C4-2B (cell line): ENCODE data around the gene IFT25.

Experiments used
- H3K27ac ChIP-seq: fragments of 450-650 bp; 2 replicates; pipeline ENCODE4 v1.5.1; 2017
- ZFX ChIP-seq: fragments of 450-650 bp; IDR thresholded peaks from 2 replicates; pipeline ENCODE4 v1.6.1; 2017
- TF ChIP-seq, protein P1 (sequence below): fragments of 450-650 bp; conservative IDR thresholded peaks from 2 replicates; pipeline ENCODE4 v1.5.1; 2017; ENCODE audit warnings: mild to moderate bottlenecking

The IFT25 gene

DNA sequence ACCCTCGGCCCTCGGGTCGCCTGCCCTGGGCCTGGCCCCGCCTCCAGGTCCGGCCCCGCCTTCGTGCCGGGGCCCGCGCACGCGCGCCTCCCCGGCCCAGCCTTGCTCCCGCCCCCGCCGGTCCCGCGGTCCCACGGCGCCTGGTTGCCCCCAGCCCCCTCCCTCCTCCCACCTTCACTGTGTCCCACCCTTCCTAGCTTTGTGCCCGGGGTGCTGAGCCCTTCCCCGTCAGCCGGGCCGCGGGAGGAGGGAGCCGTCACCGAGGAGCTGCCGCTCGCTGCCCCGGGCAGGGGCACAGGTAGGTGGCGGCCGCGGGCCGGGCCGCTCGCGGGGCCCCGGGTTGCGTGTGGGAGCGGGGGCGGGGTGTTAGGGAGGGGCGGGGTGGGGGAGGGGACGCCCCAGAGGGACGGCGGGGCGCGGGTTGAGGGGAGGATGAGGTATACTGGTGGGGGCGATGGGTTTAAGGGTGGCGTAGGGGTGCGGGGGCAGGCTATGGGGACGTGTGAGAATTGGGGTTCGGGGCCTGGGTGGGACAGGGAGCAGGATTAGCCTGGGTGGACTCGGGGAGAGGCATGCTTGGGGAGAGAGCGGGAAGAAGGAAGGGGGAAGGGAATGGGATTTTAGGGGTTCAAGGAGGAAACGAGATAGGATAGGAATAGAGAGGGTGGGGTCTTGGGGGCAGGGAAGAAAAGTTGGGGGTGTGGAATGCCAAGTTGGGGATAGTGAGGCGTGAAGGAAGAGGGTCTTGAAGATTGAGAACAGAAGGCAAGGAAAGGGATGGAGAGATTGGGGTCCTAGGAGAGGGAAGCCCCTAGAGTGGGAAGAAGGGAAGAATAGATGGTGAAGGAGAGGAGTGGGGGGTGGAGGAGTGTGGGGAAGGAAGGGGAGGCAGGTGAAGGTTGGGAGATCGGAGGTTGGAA, 1.0 kb upstream of the IFT25 start, which contains the start of gene LRRC42:
TSS of gene LRRC42 (plus strand) at position 99 of the 920 bp plus-strand sequence. CDS start 5,650 bp downstream, outside the sequence.
- H3K27ac ChIP-seq: peak within 1 kb of the TSS; percentile 79
- TF ChIP-seq, protein P1, sequence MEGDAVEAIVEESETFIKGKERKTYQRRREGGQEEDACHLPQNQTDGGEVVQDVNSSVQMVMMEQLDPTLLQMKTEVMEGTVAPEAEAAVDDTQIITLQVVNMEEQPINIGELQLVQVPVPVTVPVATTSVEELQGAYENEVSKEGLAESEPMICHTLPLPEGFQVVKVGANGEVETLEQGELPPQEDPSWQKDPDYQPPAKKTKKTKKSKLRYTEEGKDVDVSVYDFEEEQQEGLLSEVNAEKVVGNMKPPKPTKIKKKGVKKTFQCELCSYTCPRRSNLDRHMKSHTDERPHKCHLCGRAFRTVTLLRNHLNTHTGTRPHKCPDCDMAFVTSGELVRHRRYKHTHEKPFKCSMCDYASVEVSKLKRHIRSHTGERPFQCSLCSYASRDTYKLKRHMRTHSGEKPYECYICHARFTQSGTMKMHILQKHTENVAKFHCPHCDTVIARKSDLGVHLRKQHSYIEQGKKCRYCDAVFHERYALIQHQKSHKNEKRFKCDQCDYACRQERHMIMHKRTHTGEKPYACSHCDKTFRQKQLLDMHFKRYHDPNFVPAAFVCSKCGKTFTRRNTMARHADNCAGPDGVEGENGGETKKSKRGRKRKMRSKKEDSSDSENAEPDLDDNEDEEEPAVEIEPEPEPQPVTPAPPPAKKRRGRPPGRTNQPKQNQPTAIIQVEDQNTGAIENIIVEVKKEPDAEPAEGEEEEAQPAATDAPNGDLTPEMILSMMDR: peak; percentile 70
- 0 out of 2 replicates have a peak, but pooled peaks have one; percentile 32 for TF ChIP-seq ZFX

DNA sequence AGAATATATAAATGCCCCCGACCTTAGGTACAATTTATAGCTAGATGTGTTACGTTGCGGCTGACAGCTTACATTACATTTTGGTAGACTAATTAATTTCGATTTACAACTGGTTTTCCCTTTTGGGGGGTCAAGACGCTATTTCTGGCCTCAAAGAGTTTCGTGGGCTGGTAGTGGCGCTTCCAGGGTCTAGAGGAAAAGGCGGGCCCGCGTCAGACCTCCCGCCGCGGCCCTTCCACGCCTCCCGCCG, 391 bp downstream of the IFT25 start:
- TF ChIP-seq, protein P1: no peak
- TF ChIP-seq ZFX: peak; percentile 50; the same call in 1 of the 2 replicates
- H3K27ac ChIP-seq: peak overlapping the region; percentile 79

DNA sequence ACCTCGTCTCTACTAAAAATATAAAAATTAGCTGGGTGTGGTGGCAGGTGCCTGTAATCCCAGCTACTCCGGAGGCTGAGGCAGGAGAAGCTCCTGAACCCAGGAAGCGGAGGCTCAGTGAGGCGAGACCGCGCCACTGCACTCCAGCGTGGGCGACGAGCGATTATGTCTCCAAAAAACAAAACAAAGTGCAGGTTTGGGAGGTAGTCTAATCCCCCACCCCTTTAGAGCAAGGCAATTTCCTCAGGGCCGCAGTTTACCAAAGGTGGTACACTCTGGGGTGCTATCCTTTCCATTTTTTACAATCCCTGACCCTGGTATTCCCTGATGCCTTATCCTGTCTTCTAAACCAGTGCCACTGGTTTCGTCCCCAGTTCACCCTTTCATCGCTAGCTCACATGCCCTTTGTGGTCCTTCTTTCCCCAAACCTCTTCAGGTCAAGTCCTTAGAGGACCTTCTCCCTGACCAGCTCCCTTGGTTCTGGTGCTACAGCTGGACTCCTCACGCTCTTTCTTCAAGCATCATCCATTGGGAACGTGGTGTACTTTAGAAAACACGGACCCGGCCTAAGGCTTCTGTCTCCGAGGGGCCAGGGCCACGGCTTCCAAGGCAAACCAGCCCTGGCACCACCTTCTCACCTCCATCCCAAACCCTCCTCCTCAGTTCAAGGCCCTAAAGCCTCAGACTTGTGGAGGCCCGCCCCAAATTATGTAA, 873 bp downstream of the IFT25 start:
- TF ChIP-seq, protein P1: no peak
- no peak for TF ChIP-seq ZFX
- H3K27ac ChIP-seq: peak overlapping the region; percentile 79

GRCh38 chr1:53943490-53944043, 1.9 kb downstream of the IFT25 start:
- TF ChIP-seq, protein P1: no peak
- no peak for TF ChIP-seq ZFX
- H3K27ac ChIP-seq: peak overlapping the region; percentile 18; the same call in 1 of the 2 replicates

DNA sequence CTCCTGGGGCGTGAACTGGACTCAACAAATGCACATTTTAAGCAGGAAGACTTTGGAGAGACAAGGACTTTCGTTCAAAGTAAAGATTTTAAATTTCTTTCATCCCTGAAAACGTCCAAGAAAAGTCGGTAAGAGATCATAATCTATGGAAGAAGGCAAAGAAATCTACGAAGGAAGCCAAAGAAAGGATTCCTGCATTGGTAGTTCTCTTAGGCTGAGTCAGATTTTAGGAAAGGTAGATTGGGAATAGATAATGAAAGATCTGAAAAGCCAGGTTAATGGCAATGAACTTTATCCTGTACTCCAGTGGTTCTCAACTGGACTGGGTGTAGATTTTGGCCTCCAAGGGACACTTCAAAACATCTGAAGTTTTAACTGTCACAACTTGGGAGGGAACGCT, 2.4 kb downstream of the IFT25 start:
- TF ChIP-seq ZFX: no peak
- TF ChIP-seq, protein P1: no peak
- no peak overlapping the region for H3K27ac ChIP-seq

GRCh38 chr1:53942127-53942957, 3.2 kb downstream of the IFT25 start:
- H3K27ac ChIP-seq: no peak overlapping the region
- TF ChIP-seq, protein P1: no peak
- no peak for TF ChIP-seq ZFX
